Upper lobe of right lung (tissue), 1 donor: ENCODE results near the gene GREB1. TPM values are rescaled to one million over a fixed set of nuclear protein-coding genes. Genes with fewer than 3 reads are reported as not detected.

Experiments used
- ATAC-seq: fragments of 200-7000 bp; cut with Tn5 transposase; one replicate; pipeline ENCODE4 v1.9.1; 2020; ENCODE audit warnings: mild to moderate bottlenecking, moderate library complexity
- DNase-seq: peaks from one replicate; pipeline ENCODE4 v3.0.0-alpha.2; 2020
- H3K27ac ChIP-seq: fragments of 200-600 bp; one replicate; pipeline ENCODE4 v1.8.0; 2022
- H3K27me3 ChIP-seq: fragments of 200-600 bp; one replicate; pipeline ENCODE4 v1.8.0; 2022; ENCODE audit warnings: mild to moderate bottlenecking
- H3K36me3 ChIP-seq: fragments of 200-600 bp; one replicate; pipeline ENCODE4 v1.8.0; 2022
- H3K4me1 ChIP-seq: fragments of 200-600 bp; one replicate; pipeline ENCODE4 v1.8.0; 2022
- H3K4me3 ChIP-seq: fragments of 200-600 bp; one replicate; pipeline ENCODE4 v1.8.0; 2022; ENCODE audit warnings: mild to moderate bottlenecking
- H3K9me3 ChIP-seq: fragments of 200-600 bp; one replicate; pipeline ENCODE4 v1.8.0; 2022
- CTCF ChIP-seq: fragments of 200-600 bp; IDR thresholded peaks from one replicate; pipeline ENCODE4 v1.8.0; 2022; ENCODE audit warnings: antibody characterized with exemption
- intact Hi-C: fragments of 100-400 bp; cut with DNase I; formaldehyde crosslinking; loops from one replicate; pipeline ENCODE4 v1.11.0; 2022
- total RNA-seq: library from RNA; stranded (reverse); fragmentation: NEBNext Ultra II Directional; extraction: Animal tissue kit (Norgen Biotek cat#: 25700); gene quantifications from one replicate; pipeline ENCODE4 v1.2.1, GENCODE V29; 2021
- donor health status: DM: no; HTN: yes; CAD: no; lungs with severe emphysema.

The GREB1 gene
- total RNA-seq, 1 donor from 2014 or later: 0.90 TPM

GRCh38 chr2:11590193-11590592 lies 56.3 kb downstream of the GREB1 start:
- Histone ChIP-seq H3K36me3 (no peaks in the 10 kb centered on the region), H3K4me1 (no peaks in the 10 kb centered on the region)
- no peak for TF ChIP-seq CTCF

GRCh38 chr2:11591091-11591490 lies 57.2 kb downstream of the GREB1 start:
- ATAC-seq (no peak), DNase-seq (no peak)
- Histone ChIP-seq H3K9me3 (no peaks in the 10 kb centered on the region), H3K27me3 (no peaks in the 10 kb centered on the region), H3K36me3 (no peaks in the 10 kb centered on the region), H3K4me1 (no peaks in the 10 kb centered on the region), H3K27ac (no peak overlapping the region), H3K4me3 (no peak overlapping the region)
- TF ChIP-seq CTCF: no peak
- intact Hi-C loops: no loop called here

More at GRCh38 chr2:11590193-11590592, 56.3 kb downstream of the GREB1 start:
- Histone ChIP-seq H3K4me3 (no peak overlapping the region), H3K27me3 (no peaks in the 10 kb centered on the region), H3K9me3 (no peaks in the 10 kb centered on the region), H3K27ac (no peak overlapping the region)
- intact Hi-C loops: no loop called here
- ATAC-seq (no peak), DNase-seq (no peak)

GRCh38 chr2:11592671-11593574 lies 59.1 kb downstream of the GREB1 start:
- DNase-seq (no peak), ATAC-seq (no peak)
- no peak for TF ChIP-seq CTCF
- no peak overlapping the region for H3K4me3 ChIP-seq
- intact Hi-C loops: no loop called here
- no peak overlapping the region for H3K27ac ChIP-seq
- H3K36me3 ChIP-seq: no peaks in the 10 kb centered on the region
- H3K9me3 ChIP-seq: no peaks in the 10 kb centered on the region
- no peaks in the 10 kb centered on the region for H3K4me1 ChIP-seq
- H3K27me3 ChIP-seq: no peaks in the 10 kb centered on the region

GRCh38 chr2:11596801-11597200 lies 63.0 kb downstream of the GREB1 start:
- intact Hi-C loops: no loop called here

GRCh38 chr2:11597538-11598225 lies 63.8 kb downstream of the GREB1 start:
- TF ChIP-seq CTCF: no peak
- DNase-seq (no peak), ATAC-seq (no peak)
- no peak overlapping the region for H3K27ac ChIP-seq
- no peaks in the 10 kb centered on the region for H3K27me3 ChIP-seq
- intact Hi-C loops: no loop called here
- H3K9me3 ChIP-seq: no peaks in the 10 kb centered on the region
- H3K4me1 ChIP-seq: no peaks in the 10 kb centered on the region
- H3K4me3 ChIP-seq: no peak overlapping the region
- H3K36me3 ChIP-seq: no peaks in the 10 kb centered on the region

More at GRCh38 chr2:11596801-11597200, 63.0 kb downstream of the GREB1 start:
- Histone ChIP-seq H3K9me3 (no peaks in the 10 kb centered on the region), H3K27ac (no peak overlapping the region), H3K4me3 (no peak overlapping the region), H3K36me3 (no peaks in the 10 kb centered on the region), H3K4me1 (no peaks in the 10 kb centered on the region), H3K27me3 (no peaks in the 10 kb centered on the region)
- ATAC-seq (peak; percentile 23), DNase-seq (no peak)
- no peak for TF ChIP-seq CTCF
